ENCODE data around the gene BCR.

The BCR gene

DNA sequence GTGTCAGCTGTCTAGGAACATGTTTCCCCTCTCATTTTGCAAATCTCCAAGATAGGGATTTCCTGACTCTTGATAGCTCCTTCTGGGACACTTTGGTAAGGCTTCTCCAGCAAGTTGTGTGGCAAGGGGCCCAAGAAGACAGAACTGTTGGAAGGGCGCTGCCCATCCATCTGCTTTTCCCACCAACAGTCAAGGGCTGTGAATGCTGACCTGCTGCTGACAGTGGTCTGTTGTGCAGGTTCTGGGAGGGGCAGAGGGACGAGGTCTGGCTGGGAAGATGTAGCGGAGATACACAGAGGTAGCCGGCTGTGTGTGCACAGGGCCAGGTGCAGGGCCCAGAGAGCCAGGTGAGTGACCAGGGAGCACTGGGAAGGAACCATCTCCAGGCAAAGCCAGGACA is 12.2 kb downstream of the BCR start:
- no peak for TF ChIP-seq CTCF (IDR thresholded peaks at IDR 0.05; ENCODE audit: extremely low read depth, missing control alignments)
- no peak for DNase-seq (ENCODE audit: low spot score)

DNA sequence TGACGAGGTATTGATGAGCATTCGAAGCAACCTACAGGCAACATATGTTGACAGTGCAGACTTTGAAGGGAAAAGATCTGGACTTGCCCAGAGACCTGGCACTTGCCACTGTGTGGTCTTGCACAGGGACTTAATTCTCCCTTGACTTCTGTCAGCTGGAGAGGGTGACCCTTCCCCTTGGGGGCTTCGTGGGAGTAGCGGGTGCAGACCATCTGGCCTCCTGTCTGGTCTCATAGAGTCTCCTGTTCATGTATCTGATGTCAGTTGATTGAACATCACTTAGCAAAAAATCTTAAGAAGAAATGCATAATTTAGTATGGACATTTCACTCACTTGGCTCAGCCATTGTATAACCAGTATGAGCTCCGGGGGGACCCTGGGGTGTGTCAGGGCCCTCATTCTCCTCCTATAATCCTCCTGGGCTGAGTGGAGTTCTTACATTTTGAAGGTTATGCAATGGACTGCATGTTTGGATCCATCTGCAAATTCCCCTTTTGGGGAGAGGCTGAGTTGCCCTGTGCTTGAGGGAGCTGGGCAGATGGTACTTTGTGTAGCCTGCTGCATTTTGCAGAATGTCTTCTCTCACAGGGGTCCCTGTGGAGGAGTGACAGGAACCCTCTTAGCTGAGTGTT is 13.0 kb downstream of the BCR start:
- TF ChIP-seq CTCF (IDR thresholded peaks at IDR 0.05; ENCODE audit: extremely low read depth, missing control alignments), result no peak
- DNase-seq (ENCODE audit: low spot score), result no peak

DNA sequence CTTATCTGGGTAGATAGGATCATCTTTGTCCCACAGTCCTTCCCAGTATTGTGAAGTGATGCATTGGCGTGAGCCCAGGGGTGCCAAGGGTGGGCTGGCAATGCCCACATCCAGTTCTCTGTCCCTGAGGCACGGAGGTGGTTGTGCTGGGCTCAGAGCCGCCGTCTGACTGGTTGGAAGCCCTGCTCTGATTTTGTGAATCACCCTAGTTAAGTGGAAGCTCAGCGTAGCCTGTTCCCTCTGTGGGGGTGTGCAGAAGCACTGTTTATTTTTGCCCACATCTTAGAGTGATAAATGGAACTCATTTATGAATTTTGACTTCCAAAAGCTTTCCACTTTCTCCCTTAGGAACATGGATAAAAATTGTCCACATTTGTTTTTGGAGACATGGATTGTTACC is 13.6 kb downstream of the BCR start:
- TF ChIP-seq CTCF (IDR thresholded peaks at IDR 0.05; ENCODE audit: extremely low read depth, missing control alignments), result no peak
- DNase-seq (ENCODE audit: low spot score), result no peak

GRCh38 chr22:23196165-23196564 is 15.9 kb downstream of the BCR start:
- DNase-seq (ENCODE audit: low spot score), result no peak
- TF ChIP-seq CTCF (IDR thresholded peaks at IDR 0.05; ENCODE audit: extremely low read depth, missing control alignments), result no peak

- no peak for TF ChIP-seq CTCF (IDR thresholded peaks at IDR 0.05; ENCODE audit: extremely low read depth, missing control alignments)
- no peak for DNase-seq (ENCODE audit: low spot score)
Measured at GRCh38 chr22:23197836-23198235, 17.5 kb downstream of the BCR start.

- no peak for DNase-seq (ENCODE audit: low spot score)
- no peak for TF ChIP-seq CTCF (IDR thresholded peaks at IDR 0.05; ENCODE audit: extremely low read depth, missing control alignments)
Measured at GRCh38 chr22:23199159-23199558, 18.9 kb downstream of the BCR start.

GRCh38 chr22:23200898-23201297 is 20.6 kb downstream of the BCR start:
- no peak for DNase-seq (ENCODE audit: low spot score)
- no peak for TF ChIP-seq CTCF (IDR thresholded peaks at IDR 0.05; ENCODE audit: extremely low read depth, missing control alignments)

All from GM20000 (cell line).